SU-DHL-6 (cell line): Measurements from ENCODE around the gene SHISA9.

Experiments
- CTCF ChIP-seq: fragments of 200-600 bp; sonication (generic); IDR thresholded peaks from one replicate; pipeline ENCODE4 v1.5.1; 2017; ENCODE audit warnings: antibody characterized with exemption, mild to moderate bottlenecking, low read length, moderate library complexity; ENCODE audit not compliant: insufficient read depth, poor library complexity, severe bottlenecking
- EZH2phosphoT487 ChIP-seq: fragments of 200-600 bp; sonication (generic), shearing (Covaris generic); conservative IDR thresholded peaks from 2 replicates; pipeline ENCODE4 v1.6.1; 2018; ENCODE audit warnings: mild to moderate bottlenecking, antibody characterized with exemption, low read length, moderate library complexity, mixed read lengths

- TF ChIP-seq CTCF (no peak), EZH2phosphoT487 (no peak)
Observed at GRCh38 chr16:13036600-13036999, 135.2 kb downstream of the SHISA9 start.
